HepG2 (cell line): Measurements from ENCODE around the gene RFX6. TPM values are rescaled to one million over a fixed set of nuclear protein-coding genes. Genes with fewer than 3 reads are reported as not detected.

Source experiments
- ATAC-seq: fragments of 200-7000 bp; cut with Tn5 transposase; 3 replicates; pipeline ENCODE4 v1.9.1; 2020; ENCODE audit warnings: mild to moderate bottlenecking, moderate library complexity
- BruUV-seq: library from RNA; stranded (reverse); fragments of 400-500 nt; replicated peaks from 2 replicates; lab custom pipeline; 2021; lab: Mats Ljungman, UMichigan
- CTCF ChIA-PET: fragments of 300-600 bp; formaldehyde crosslinking; extraction: SDS; loops from one replicate; lab custom pipeline; 2021; ENCODE audit warnings: low total read pairs, inconsistent platforms, low intra/inter-chr PET ratio; lab: Yijun Ruan, JAX
- POLR2A ChIA-PET: fragments of 350-600 bp; sonication (Branson Sonifier 250); formaldehyde crosslinking; loops from one replicate; lab custom pipeline; 2020; ENCODE audit warnings: antibody characterized with exemption, inconsistent platforms; lab: Yijun Ruan, JAX
- DNase-seq: peaks from one replicate; pipeline ENCODE4 v3.0.0-alpha.2; 2015; ENCODE audit warnings: low spot score
- FAIRE-seq: peaks from 3 replicates; lab custom pipeline; 2011; peaks lifted over from hg19 to GRCh38; lab: Jason Lieb, UNC
- H2AFZ ChIP-seq: one replicate; pipeline ENCODE4 v1.6.1; 2011; ENCODE audit warnings: low read length, inconsistent platforms
- H3K27ac ChIP-seq: fragments of 300-600 bp; 3 replicates; pipeline ENCODE4 v1.8.0; 2011; ENCODE audit warnings: mixed run types, mild to moderate bottlenecking, mixed read lengths, low read length, inconsistent platforms; ENCODE audit not compliant: insufficient read depth; ENCODE audit errors: extremely low read length
- H3K27me3 ChIP-seq, 2 experiments: fragments of 200-600 bp in 1 of 2; 2 replicates in 1 of 2; 3 replicates in 1 of 2; pipeline versions ENCODE4 v1.6.0 to v1.8.0; 2011; ENCODE audit warnings: low read length in 2 of 2, mild to moderate bottlenecking in 2 of 2, moderate library complexity in 2 of 2, inconsistent platforms in 1 of 2; ENCODE audit not compliant: insufficient read depth in 2 of 2, control insufficient read depth in 1 of 2
- H3K36me3 ChIP-seq, 2 experiments: fragments of 200-600 bp in 1 of 2; replicated peaks in 1 of 2; 2 replicates in 1 of 2; 3 replicates in 1 of 2; pipeline versions ENCODE4 v1.5.1 to v1.8.0; 2011; ENCODE audit warnings: low read length in 2 of 2, inconsistent platforms in 1 of 2; ENCODE audit not compliant: insufficient read depth in 2 of 2, control insufficient read depth in 1 of 2
- H3K4me1 ChIP-seq: 2 replicates; pipeline ENCODE4 v1.5.1; 2012; ENCODE audit warnings: low read length, inconsistent platforms; ENCODE audit not compliant: insufficient read depth
- H3K4me2 ChIP-seq: 2 replicates; pipeline ENCODE4 v1.6.0; 2011; ENCODE audit warnings: low read depth, low read length, inconsistent platforms
- H3K4me3 ChIP-seq, 3 experiments: fragments of 200-600 bp in 1 of 3; sonication (generic), shearing (Covaris generic) in 1 of 3; replicated peaks in 1 of 3; 2 replicates each; pipeline ENCODE4 v1.5.1; 2011 to 2016; ENCODE audit warnings: low read length in 3 of 3, inconsistent platforms in 2 of 3, low read depth in 2 of 3, mild to moderate bottlenecking in 2 of 3, control low read depth in 1 of 3, mixed read lengths in 1 of 3; ENCODE audit not compliant: insufficient read depth in 1 of 3
- H3K79me2 ChIP-seq: one replicate; pipeline ENCODE4 v1.6.1; 2011; ENCODE audit warnings: low read length, inconsistent platforms; ENCODE audit not compliant: insufficient read depth
- H3K9ac ChIP-seq: 2 replicates; pipeline ENCODE4 v1.6.0; 2011; ENCODE audit warnings: mild to moderate bottlenecking, low read depth, low read length, inconsistent platforms; ENCODE audit not compliant: insufficient read depth
- H3K9me3 ChIP-seq: 2 replicates; pipeline ENCODE4 v1.5.1; 2012; ENCODE audit warnings: mild to moderate bottlenecking, low read length
- H4K20me1 ChIP-seq: 2 replicates; pipeline ENCODE4 v1.6.0; 2011; ENCODE audit warnings: inconsistent platforms, mild to moderate bottlenecking, low read length, moderate library complexity; ENCODE audit not compliant: insufficient read depth
- ETV6 ChIP-seq: sonication (generic); formaldehyde crosslinking; conservative IDR thresholded peaks from 2 replicates; pipeline ENCODE4 v1.4.0; 2020; ENCODE audit warnings: missing genetic modification reagents
- MTA3 ChIP-seq: sonication (generic); formaldehyde crosslinking; IDR thresholded peaks from 2 replicates; pipeline ENCODE4 v1.4.0; 2020; ENCODE audit warnings: missing genetic modification reagents
- ZNF234 ChIP-seq: sonication (generic); formaldehyde crosslinking; conservative IDR thresholded peaks from 2 replicates; pipeline ENCODE4 v1.5.1; 2020; ENCODE audit warnings: mild to moderate bottlenecking, missing genetic modification reagents
- ZNF543 ChIP-seq: sonication (generic); formaldehyde crosslinking; IDR thresholded peaks from 2 replicates; pipeline ENCODE4 v1.4.0; 2020; ENCODE audit warnings: mild to moderate bottlenecking, missing genetic modification reagents
- ZNF589 ChIP-seq: sonication (generic); formaldehyde crosslinking; conservative IDR thresholded peaks from 2 replicates; pipeline ENCODE4 v1.8.0; 2022; ENCODE audit warnings: mild to moderate bottlenecking, moderate library complexity, missing genetic modification reagents
- ZSCAN30 ChIP-seq: sonication (generic); formaldehyde crosslinking; IDR thresholded peaks from 2 replicates; pipeline ENCODE4 v1.5.0; 2020; ENCODE audit warnings: mild to moderate bottlenecking, missing genetic modification reagents
- WGBS: methylation state at CpG from one replicate; pipeline ENCODE4 v1.1.6; 2017; ENCODE audit warnings: low lambda C conversion rate; 5-methylcytosine and 5-hydroxymethylcytosine counted together
- in situ Hi-C: cut with HindIII; loops from 2 replicates; pipeline ENCODE4 v1.10.0; 2017; ENCODE audit warnings: low pct_unique_long_range_greater_than_20kb; ENCODE audit not compliant: extremely low pct_ligation_motif_present
- intact Hi-C: fragments of 100-400 bp; cut with micrococcal nuclease; formaldehyde crosslinking; loops from one replicate; pipeline ENCODE4 v1.10.0; 2022; ENCODE audit not compliant: unreplicated experiment
- polyA plus RNA-seq, 8 experiments: library from polyadenylated mRNA; depleted of rRNA in 3 of 8; stranded (reverse) in 7 of 8; unstranded in 1 of 8; fragments of >200 nt; fragmentation: Illumina TruSeq in 4 of 8; extraction: Trizol in 4 of 8; gene quantifications; 2 replicates each; pipeline versions ENCODE4 v1.2.1 to v1.2.3, GENCODE V29; 2011 to 2016; ENCODE audit warnings: low read depth in 4 of 8, missing spikeins in 1 of 8, mixed read lengths in 1 of 8; ENCODE audit not compliant: insufficient read depth in 1 of 8
- total RNA-seq, 5 experiments: library from RNA; depleted of rRNA; stranded (reverse); fragments of >200 nt; fragmentation: Illumina TruSeq; extraction: Trizol; gene quantifications; 2 replicates each; pipeline ENCODE4 v1.2.3, GENCODE V29; 2016; ENCODE audit warnings: low read depth in 1 of 5
- TF ChIP-seq, protein P1 (sequence below): sonication (generic); formaldehyde crosslinking; conservative IDR thresholded peaks from 2 replicates; pipeline ENCODE4 v1.4.0; 2020; ENCODE audit warnings: missing genetic modification reagents
- TF ChIP-seq, protein P2 (sequence below): sonication (generic); formaldehyde crosslinking; IDR thresholded peaks from 2 replicates; pipeline ENCODE4 v1.5.0; 2020; ENCODE audit warnings: missing genetic modification reagents
- TF ChIP-seq, protein P3 (sequence below): IDR thresholded peaks from 2 replicates; pipeline ENCODE4 v1.6.1; 2012; ENCODE audit warnings: inconsistent platforms
- TF ChIP-seq, protein P4 (sequence below): sonication (generic); formaldehyde crosslinking; IDR thresholded peaks from 2 replicates; pipeline ENCODE4 v1.4.0; 2020; ENCODE audit warnings: missing genetic modification reagents
- TF ChIP-seq, protein P5 (sequence below): IDR thresholded peaks from 2 replicates; pipeline ENCODE4 v1.6.1; 2016; ENCODE audit warnings: missing compliant biosample characterization, missing genetic modification reagents, borderline replicate concordance
- TF ChIP-seq, protein P6 (sequence below): sonication (generic); formaldehyde crosslinking; IDR thresholded peaks from 2 replicates; pipeline ENCODE4 v1.5.0; 2020; ENCODE audit warnings: missing genetic modification reagents

Gene RFX6
- total and polyA plus RNA-seq, 2 of the 13 experiments (the other 11 are each of a cell fraction or from before 2014, with no cell fraction given), result 0.04 TPM; not detected in 1

DNA sequence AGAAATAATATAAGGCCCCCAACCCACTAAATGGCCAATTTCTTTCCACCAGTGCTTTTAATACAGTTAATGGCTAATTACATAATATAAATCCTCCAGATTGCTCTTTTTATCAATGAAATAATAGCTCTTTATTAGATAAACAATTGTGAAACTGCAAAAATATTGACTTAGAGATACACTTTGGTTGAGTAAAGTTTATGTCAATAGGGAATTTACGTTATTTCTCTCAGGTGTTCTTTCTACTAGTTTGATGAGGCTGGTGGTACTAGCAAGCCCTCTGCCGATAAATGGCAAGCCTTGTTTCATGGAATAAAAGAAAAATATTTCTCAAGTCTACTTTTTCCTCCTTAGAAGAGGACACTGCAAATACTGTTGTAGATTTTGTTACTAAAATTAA, 18.9 kb downstream of the RFX6 start:
- H3K4me3 ChIP-seq, result no peak overlapping the region
- H3K9ac ChIP-seq, result no peak overlapping the region
- no peaks in the 10 kb centered on the region for H3K79me2 ChIP-seq
- H3K9me3 ChIP-seq, result no peaks in the 10 kb centered on the region
- H2AFZ ChIP-seq, result no peak overlapping the region
- DNase-seq, result no peak
- ChIA-PET POLR2A (no interaction called here), CTCF (no interaction called here)
- WGBS, result 2% methylated on average over 2 of the region's 2 CpGs
- H3K36me3 ChIP-seq, result no peaks in the 10 kb centered on the region
- in situ Hi-C loops, result no loop called here
- no peak overlapping the region for H3K4me2 ChIP-seq
- H3K27ac ChIP-seq, result no peak overlapping the region
- H4K20me1 ChIP-seq, result no peaks in the 10 kb centered on the region
- H3K4me1 ChIP-seq, result no peaks in the 10 kb centered on the region
- intact Hi-C loops, result no loop called here
- no peak for ATAC-seq
- no peak for FAIRE-seq
- no peaks in the 10 kb centered on the region for H3K27me3 ChIP-seq
- BruUV-seq, result no TSS peak
- TF ChIP-seq, protein P1, sequence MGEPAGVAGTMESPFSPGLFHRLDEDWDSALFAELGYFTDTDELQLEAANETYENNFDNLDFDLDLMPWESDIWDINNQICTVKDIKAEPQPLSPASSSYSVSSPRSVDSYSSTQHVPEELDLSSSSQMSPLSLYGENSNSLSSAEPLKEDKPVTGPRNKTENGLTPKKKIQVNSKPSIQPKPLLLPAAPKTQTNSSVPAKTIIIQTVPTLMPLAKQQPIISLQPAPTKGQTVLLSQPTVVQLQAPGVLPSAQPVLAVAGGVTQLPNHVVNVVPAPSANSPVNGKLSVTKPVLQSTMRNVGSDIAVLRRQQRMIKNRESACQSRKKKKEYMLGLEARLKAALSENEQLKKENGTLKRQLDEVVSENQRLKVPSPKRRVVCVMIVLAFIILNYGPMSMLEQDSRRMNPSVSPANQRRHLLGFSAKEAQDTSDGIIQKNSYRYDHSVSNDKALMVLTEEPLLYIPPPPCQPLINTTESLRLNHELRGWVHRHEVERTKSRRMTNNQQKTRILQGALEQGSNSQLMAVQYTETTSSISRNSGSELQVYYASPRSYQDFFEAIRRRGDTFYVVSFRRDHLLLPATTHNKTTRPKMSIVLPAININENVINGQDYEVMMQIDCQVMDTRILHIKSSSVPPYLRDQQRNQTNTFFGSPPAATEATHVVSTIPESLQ, result no peak
- TF ChIP-seq, protein P2, sequence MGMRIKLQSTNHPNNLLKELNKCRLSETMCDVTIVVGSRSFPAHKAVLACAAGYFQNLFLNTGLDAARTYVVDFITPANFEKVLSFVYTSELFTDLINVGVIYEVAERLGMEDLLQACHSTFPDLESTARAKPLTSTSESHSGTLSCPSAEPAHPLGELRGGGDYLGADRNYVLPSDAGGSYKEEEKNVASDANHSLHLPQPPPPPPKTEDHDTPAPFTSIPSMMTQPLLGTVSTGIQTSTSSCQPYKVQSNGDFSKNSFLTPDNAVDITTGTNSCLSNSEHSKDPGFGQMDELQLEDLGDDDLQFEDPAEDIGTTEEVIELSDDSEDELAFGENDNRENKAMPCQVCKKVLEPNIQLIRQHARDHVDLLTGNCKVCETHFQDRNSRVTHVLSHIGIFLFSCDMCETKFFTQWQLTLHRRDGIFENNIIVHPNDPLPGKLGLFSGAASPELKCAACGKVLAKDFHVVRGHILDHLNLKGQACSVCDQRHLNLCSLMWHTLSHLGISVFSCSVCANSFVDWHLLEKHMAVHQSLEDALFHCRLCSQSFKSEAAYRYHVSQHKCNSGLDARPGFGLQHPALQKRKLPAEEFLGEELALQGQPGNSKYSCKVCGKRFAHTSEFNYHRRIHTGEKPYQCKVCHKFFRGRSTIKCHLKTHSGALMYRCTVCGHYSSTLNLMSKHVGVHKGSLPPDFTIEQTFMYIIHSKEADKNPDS (CRISPR knock-in tag), result no peak
- TF ChIP-seq ZNF589 (CRISPR knock-in tag), result no peak
- no peak for TF ChIP-seq ETV6 (CRISPR knock-in tag)
- TF ChIP-seq, protein P3, sequence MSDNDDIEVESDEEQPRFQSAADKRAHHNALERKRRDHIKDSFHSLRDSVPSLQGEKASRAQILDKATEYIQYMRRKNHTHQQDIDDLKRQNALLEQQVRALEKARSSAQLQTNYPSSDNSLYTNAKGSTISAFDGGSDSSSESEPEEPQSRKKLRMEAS, result no peak
- TF ChIP-seq, protein P4, sequence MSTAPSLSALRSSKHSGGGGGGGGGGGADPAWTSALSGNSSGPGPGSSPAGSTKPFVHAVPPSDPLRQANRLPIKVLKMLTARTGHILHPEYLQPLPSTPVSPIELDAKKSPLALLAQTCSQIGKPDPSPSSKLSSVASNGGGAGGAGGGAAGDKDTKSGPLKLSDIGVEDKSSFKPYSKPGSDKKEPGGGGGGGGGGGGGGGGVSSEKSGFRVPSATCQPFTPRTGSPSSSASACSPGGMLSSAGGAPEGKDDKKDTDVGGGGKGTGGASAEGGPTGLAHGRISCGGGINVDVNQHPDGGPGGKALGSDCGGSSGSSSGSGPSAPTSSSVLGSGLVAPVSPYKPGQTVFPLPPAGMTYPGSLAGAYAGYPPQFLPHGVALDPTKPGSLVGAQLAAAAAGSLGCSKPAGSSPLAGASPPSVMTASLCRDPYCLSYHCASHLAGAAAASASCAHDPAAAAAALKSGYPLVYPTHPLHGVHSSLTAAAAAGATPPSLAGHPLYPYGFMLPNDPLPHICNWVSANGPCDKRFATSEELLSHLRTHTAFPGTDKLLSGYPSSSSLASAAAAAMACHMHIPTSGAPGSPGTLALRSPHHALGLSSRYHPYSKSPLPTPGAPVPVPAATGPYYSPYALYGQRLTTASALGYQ (CRISPR knock-in tag), result no peak
- TF ChIP-seq, protein P5, sequence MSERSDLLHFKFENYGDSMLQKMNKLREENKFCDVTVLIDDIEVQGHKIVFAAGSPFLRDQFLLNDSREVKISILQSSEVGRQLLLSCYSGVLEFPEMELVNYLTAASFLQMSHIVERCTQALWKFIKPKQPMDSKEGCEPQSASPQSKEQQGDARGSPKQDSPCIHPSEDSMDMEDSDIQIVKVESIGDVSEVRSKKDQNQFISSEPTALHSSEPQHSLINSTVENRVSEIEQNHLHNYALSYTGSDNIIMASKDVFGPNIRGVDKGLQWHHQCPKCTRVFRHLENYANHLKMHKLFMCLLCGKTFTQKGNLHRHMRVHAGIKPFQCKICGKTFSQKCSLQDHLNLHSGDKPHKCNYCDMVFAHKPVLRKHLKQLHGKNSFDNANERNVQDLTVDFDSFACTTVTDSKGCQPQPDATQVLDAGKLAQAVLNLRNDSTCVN (CRISPR knock-in tag), result no peak
- TF ChIP-seq, protein P6, sequence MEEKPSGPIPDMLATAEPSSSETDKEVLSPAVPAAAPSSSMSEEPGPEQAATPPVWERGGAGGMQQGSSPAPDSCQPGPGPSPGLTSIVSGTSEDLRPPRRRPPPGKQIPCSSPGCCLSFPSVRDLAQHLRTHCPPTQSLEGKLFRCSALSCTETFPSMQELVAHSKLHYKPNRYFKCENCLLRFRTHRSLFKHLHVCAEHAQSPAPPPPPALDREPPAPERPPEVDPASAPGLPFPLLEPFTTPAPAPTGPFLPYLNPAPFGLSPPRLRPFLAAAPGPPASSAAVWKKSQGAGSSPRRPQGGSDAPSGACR, result no peak
- no peak for TF ChIP-seq MTA3 (CRISPR knock-in tag)
- no peak for TF ChIP-seq ZNF234 (CRISPR knock-in tag)
- TF ChIP-seq ZSCAN30 (CRISPR knock-in tag), result no peak
- TF ChIP-seq ZNF543, result no peak
